Type B pancreatic cell (in vitro differentiated cells): ENCODE results near the gene C1orf146. TPM values are rescaled to one million over a fixed set of nuclear protein-coding genes. Genes with fewer than 3 reads are reported as not detected.

Experiments used
- DNase-seq: peaks from one replicate; pipeline ENCODE4 v3.0.0; 2021; ENCODE audit warnings: mixed read lengths; ENCODE audit not compliant: unreplicated experiment; ENCODE audit errors: extremely low spot score
- H3K27ac Mint-ChIP-seq: 2 replicates; pipeline ENCODE4 v1.8.0; 2021; ENCODE audit warnings: mild to moderate bottlenecking, mixed read lengths
- H3K27me3 Mint-ChIP-seq: 2 replicates; pipeline ENCODE4 v1.8.0; 2021; ENCODE audit warnings: mixed read lengths
- H3K36me3 Mint-ChIP-seq: 2 replicates; pipeline ENCODE4 v1.8.0; 2021; ENCODE audit warnings: mixed read lengths
- H3K4me1 Mint-ChIP-seq: one replicate; pipeline ENCODE4 v1.8.0; 2021; ENCODE audit warnings: mixed read lengths; ENCODE audit not compliant: unreplicated experiment
- H3K4me3 Mint-ChIP-seq: 2 replicates; pipeline ENCODE4 v1.8.0; 2021; ENCODE audit warnings: mild to moderate bottlenecking, mixed read lengths
- H3K9me3 Mint-ChIP-seq: 2 replicates; pipeline ENCODE4 v1.8.0; 2021; ENCODE audit warnings: mixed read lengths
- total RNA-seq: library from RNA; stranded (reverse); gene quantifications from 2 replicates; pipeline ENCODE4 v1.2.1, GENCODE V29; 2021; ENCODE audit warnings: low replicate concordance
- TF ChIP-seq, protein P1 (sequence below): fragments of 200-600 bp; sonication (generic); conservative IDR thresholded peaks from 2 replicates; pipeline ENCODE4 v1.5.0; 2021; ENCODE audit warnings: antibody characterized with exemption, mild to moderate bottlenecking

Gene C1orf146
- total RNA-seq, 1 donor from 2014 or later = not detected

DNA sequence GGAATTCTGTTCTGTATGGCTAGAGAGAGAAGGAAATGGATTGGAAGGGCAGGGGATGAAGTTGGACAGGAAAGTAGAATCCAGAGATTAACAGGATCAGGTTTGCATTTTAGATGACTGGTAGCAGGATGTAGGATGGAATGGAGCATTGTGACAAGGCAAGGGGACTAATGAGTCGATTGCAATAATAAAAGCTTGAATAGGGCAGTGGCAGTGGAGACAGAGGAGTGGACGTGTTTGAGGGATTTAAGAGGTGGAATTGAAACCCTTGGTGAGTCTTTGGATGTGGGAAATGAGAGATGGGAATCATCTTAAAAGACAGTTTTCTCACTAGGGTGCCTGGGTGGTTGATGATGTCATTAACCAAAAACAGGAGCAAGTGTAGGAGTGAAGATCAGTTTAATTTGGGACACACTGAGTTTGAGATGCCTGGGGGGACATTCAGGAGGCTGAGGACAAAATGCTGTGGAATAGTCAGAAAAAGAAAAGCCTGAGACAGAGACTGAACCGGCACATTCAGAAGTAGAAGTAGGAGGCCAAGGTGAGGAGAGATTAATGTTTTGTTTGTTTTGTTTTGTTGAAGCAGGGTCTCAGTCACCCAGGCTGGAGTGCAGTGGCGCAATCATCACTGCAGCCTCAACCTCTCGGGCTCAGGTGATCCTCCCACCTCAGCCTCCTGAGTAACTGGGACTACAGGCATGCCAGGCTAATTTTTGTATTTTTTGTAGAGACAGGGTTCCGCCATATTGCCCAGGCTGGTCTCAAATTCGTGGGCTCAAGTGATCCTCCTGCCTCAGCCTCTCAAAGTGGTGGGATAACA is 29.1 kb upstream of the C1orf146 start:
- TF ChIP-seq, protein P1, sequence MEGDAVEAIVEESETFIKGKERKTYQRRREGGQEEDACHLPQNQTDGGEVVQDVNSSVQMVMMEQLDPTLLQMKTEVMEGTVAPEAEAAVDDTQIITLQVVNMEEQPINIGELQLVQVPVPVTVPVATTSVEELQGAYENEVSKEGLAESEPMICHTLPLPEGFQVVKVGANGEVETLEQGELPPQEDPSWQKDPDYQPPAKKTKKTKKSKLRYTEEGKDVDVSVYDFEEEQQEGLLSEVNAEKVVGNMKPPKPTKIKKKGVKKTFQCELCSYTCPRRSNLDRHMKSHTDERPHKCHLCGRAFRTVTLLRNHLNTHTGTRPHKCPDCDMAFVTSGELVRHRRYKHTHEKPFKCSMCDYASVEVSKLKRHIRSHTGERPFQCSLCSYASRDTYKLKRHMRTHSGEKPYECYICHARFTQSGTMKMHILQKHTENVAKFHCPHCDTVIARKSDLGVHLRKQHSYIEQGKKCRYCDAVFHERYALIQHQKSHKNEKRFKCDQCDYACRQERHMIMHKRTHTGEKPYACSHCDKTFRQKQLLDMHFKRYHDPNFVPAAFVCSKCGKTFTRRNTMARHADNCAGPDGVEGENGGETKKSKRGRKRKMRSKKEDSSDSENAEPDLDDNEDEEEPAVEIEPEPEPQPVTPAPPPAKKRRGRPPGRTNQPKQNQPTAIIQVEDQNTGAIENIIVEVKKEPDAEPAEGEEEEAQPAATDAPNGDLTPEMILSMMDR = no peak
- Mint-ChIP-seq H3K4me1 (no peaks in the 10 kb centered on the region), H3K27ac (no peak overlapping the region), H3K9me3 (no peaks in the 10 kb centered on the region), H3K27me3 (no peaks in the 10 kb centered on the region), H3K36me3 (no peaks in the 10 kb centered on the region), H3K4me3 (no peak overlapping the region)
- DNase-seq = no peak

DNA sequence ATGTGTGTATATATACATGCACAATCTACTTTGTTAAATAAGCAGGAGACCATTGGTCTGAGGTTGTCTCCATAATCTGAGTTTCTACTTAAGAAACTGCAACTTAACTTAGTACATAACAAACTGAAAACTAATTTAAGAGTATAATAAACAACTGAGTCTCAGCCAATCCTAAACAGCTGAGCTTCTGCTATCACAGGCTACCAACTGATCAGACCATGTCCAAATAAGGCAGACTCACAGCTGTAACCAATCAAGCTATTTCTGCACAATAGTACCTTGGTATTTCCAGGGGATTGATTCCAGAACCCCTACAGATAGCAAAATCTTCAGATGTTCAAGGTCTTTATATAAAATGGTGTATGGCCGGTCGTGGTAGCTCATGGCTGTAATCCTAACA is 26.0 kb upstream of the C1orf146 start:
- TF ChIP-seq, protein P1 = no peak
- H3K4me3 Mint-ChIP-seq = no peak overlapping the region
- no peaks in the 10 kb centered on the region for H3K27me3 Mint-ChIP-seq
- DNase-seq = no peak
- H3K27ac Mint-ChIP-seq = no peak overlapping the region
- no peaks in the 10 kb centered on the region for H3K9me3 Mint-ChIP-seq
- no peaks in the 10 kb centered on the region for H3K36me3 Mint-ChIP-seq
- H3K4me1 Mint-ChIP-seq = no peaks in the 10 kb centered on the region

DNA sequence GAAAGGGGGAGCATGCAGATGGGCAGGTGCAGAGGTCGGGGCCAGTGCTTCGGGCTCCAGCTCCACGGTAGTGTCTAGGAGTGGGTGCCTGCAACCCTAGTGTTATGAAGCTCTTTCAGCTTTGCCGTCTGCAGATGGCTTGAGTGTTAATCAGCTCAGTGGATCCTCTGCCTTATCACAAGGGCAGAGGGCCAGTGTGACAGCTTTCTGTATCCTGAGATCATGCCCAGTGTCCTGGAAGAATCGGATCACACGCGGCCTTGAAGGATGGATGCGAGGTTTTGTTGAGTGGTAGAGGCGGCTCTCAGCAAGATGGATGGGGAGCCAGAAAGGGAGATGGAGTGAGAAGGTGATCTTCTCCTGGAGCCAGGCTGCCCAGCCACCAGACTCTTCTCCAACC is 25.5 kb upstream of the C1orf146 start:
- H3K27ac Mint-ChIP-seq = no peak overlapping the region
- H3K4me1 Mint-ChIP-seq = no peaks in the 10 kb centered on the region
- TF ChIP-seq, protein P1 = no peak
- no peak for DNase-seq
- H3K27me3 Mint-ChIP-seq = no peaks in the 10 kb centered on the region
- H3K36me3 Mint-ChIP-seq = no peaks in the 10 kb centered on the region
- H3K4me3 Mint-ChIP-seq = no peak overlapping the region
- H3K9me3 Mint-ChIP-seq = no peaks in the 10 kb centered on the region

DNA sequence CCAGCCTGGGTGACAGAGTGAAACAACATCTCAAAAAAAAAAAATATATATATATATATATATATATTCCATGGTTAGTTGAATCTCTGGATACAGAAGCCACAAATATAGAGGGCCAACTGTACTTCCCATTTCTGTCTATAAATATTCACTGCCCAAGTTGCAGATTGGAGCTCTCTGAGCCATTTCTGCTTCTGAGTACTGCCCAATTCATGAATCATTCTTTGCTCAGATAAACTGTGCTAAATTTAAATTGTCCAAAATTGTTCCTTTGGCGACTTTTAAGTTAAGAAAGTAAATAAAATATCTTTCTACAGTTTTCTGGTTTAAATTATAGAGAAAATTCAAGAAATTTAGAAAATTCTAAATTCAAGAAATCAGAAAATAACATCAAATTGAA is 23.2 kb upstream of the C1orf146 start:
- H3K27me3 Mint-ChIP-seq = no peaks in the 10 kb centered on the region
- no peak for DNase-seq
- H3K4me3 Mint-ChIP-seq = no peak overlapping the region
- H3K36me3 Mint-ChIP-seq = no peaks in the 10 kb centered on the region
- H3K4me1 Mint-ChIP-seq = no peaks in the 10 kb centered on the region
- H3K9me3 Mint-ChIP-seq = no peaks in the 10 kb centered on the region
- TF ChIP-seq, protein P1 = no peak
- no peak overlapping the region for H3K27ac Mint-ChIP-seq

DNA sequence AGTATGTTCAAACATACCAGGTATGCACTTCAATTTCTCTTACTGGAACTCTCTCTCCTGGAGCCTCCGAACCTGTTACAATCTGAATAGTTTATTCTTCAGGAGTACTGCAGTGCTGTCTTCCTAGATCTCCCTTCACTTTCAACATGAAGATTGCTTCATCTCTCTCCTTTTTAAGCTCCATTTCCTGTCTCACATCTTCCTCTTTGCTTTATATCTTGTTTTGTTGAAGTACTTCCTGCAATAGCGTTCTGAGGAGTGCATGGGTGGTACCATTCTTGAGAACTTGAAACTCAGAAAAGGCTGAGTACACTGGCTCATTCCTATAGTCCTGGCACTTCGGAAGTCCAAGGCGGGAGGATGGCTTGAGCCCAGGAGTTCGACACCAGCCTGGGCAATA is 15.7 kb upstream of the C1orf146 start:
- TF ChIP-seq, protein P1 = no peak
- H3K27me3 Mint-ChIP-seq = no peaks in the 10 kb centered on the region
- no peaks in the 10 kb centered on the region for H3K4me1 Mint-ChIP-seq
- no peak overlapping the region for H3K4me3 Mint-ChIP-seq
- H3K36me3 Mint-ChIP-seq = no peaks in the 10 kb centered on the region
- H3K27ac Mint-ChIP-seq = no peak overlapping the region
- H3K9me3 Mint-ChIP-seq = no peaks in the 10 kb centered on the region
- DNase-seq = no peak
